NK-92 (cell line): ENCODE measurements around the gene SCCPDH.
"Not testable (repeated sequence)": the region's sequence is repeated elsewhere in the genome, so short reads cannot be mapped to it uniquely, and the experiment has no call there.

Experiments used
- DNase-seq: peaks from one replicate; lab custom pipeline; 2025; ENCODE audit not compliant: unreplicated experiment; lab: John Stamatoyannopoulos, UW

The SCCPDH gene

DNA sequence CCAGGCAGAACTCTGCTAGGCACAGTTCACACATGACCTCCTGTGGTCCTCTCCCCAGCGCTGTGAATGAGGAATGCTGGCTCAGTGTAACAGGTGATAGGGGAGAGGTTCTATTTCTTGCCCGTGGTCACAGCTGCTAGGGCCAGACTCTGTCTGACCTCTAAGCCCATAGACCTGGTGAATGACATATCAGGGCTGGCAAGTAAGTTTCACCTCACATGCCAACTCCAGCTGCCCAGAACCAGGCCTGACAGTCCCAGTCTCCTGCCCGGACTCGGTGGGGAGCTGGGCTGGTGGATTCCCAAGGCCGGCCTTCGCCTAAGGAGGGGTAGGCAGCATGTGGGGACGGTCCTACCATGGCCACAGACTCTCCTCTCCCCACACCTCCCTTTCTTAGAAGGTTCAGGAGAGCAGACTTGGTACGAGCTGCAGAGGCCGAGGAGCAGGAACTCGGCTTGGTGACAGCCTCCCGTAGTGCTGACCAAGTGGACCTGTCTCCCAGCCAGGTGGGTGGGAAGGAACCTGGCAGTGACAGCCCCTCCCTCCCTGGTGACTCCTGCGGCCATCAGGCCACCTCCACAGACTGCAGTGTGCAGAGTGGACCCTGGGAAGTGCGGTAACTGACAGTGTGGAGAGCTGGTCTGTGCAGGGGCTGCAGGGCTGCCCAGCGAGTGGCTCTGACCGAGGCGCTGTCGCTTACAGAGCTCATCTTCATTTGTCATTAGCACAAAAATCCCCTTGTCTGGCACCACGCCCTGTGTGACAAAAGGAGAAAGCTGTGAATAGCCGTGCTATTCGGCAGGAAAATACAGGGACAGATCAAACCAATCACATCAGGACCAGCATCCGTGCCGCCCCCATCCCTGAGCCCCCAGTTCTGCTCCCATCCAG is 74.6 kb downstream of the SCCPDH start:
- no peak for DNase-seq

GRCh38 chr1:246800356-246800755 is 76.1 kb downstream of the SCCPDH start:
- no peak for DNase-seq

DNA sequence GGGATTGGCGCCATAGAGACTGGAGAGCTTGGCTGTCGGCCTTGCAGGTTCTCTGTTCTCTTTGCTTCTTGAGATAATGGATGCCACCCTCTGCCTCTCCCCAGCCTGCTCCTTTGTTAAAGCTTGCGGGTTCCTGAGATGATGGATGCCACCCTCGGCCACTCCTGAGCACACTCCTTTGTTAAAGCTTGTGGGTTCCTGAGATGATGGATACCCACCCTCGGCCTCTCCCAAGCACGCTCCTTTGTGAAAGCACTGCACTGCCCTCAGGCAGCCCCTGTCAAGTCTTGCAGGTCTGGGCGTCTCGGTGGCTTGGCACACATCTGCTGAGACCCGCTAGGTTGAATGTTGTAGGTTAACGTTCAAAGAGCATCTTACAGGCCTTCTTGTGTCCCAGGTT is 76.5 kb downstream of the SCCPDH start:
- no peak for DNase-seq

- DNase-seq: no peak
Observed at GRCh38 chr1:246801241-246802020, 77.2 kb downstream of the SCCPDH start.

DNA sequence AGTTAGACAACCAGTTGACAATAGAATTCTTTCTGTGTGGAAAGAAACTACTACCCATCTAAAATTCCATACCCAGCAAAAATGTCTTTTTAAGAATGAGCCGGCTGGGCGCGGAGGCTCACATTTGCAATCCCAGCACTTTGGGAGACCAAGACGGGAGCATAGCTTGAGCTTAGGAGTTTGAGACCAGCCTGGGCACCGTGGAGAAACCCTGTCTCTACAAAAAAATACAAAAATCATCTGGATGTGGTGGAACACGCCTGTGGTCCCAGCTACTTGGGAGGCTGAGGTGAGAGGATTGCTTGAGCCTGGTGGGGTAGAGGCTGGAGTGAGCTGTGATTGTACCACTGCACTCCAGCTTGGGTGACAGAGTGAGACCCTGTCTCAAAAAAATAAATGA is 79.2 kb downstream of the SCCPDH start:
- DNase-seq: no peak

- DNase-seq: no peak
Observed at GRCh38 chr1:246803883-246804282, 79.7 kb downstream of the SCCPDH start.

GRCh38 chr1:246805135-246805716 is 81.0 kb downstream of the SCCPDH start:
- no peak for DNase-seq

- DNase-seq: no peak
Observed at GRCh38 chr1:246809473-246809872, 85.3 kb downstream of the SCCPDH start.

GRCh38 chr1:246811985-246812384 is 87.8 kb downstream of the SCCPDH start:
- DNase-seq: no peak

- not testable (repeated sequence) for DNase-seq
Observed at GRCh38 chr1:246813325-246813724, 89.1 kb downstream of the SCCPDH start.

DNA sequence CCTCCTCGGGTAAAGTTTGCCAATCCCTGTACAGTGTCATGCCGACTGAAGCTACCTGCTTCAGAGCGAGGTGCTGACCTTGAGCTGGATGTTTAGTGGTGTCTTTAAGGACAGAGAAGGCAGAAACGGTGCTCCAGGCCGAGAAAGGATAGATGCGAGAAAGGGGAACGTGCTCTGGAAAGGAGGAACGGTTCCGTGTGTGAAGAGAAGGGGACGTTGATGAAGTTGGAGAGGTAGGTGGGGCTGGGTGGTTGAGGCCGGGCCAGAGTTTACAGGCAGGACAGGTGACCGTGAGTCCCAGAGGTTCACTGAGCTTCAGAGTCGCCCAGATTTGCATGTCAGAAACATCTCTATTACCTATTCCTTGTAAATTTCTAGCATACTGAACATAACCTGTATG is 90.7 kb downstream of the SCCPDH start:
- no peak for DNase-seq

- no peak for DNase-seq
Observed at GRCh38 chr1:246815693-246816270, 91.6 kb downstream of the SCCPDH start.
